HepG2 (cell line): ENCODE measurements around the gene KANSL1L. TPM values are rescaled to one million over a fixed set of nuclear protein-coding genes. Genes with fewer than 3 reads are reported as not detected.

Experiments
- ARNT ChIP-seq: fragments of 450-650 bp; IDR thresholded peaks from 2 replicates; pipeline ENCODE4 v1.6.1; 2017
- CBX5 ChIP-seq: sonication (generic); formaldehyde crosslinking; IDR thresholded peaks from 2 replicates; pipeline ENCODE4 v1.4.0; 2020; ENCODE audit warnings: missing genetic modification reagents, borderline replicate concordance
- FLYWCH1 ChIP-seq: sonication (generic); formaldehyde crosslinking; IDR thresholded peaks from 2 replicates; pipeline ENCODE4 v1.8.1; 2023; ENCODE audit warnings: mild to moderate bottlenecking, missing genetic modification reagents
- FOXM1 ChIP-seq: sonication (generic); formaldehyde crosslinking; IDR thresholded peaks from 2 replicates; pipeline ENCODE4 v1.5.0; 2020; ENCODE audit warnings: missing genetic modification reagents
- HNF4A ChIP-seq: sonication (generic); formaldehyde crosslinking; IDR thresholded peaks from 2 replicates; pipeline ENCODE4 v1.4.0; 2020; ENCODE audit warnings: missing genetic modification reagents
- JDP2 ChIP-seq: sonication (generic); formaldehyde crosslinking; IDR thresholded peaks from 2 replicates; pipeline ENCODE4 v1.8.1; 2022; ENCODE audit warnings: missing genetic modification reagents, borderline replicate concordance
- PAX8 ChIP-seq: sonication (generic); formaldehyde crosslinking; IDR thresholded peaks from 2 replicates; pipeline ENCODE4 v1.8.0; 2022; ENCODE audit warnings: mild to moderate bottlenecking, missing genetic modification reagents, borderline replicate concordance
- SCMH1 ChIP-seq: sonication (generic); formaldehyde crosslinking; IDR thresholded peaks from 2 replicates; pipeline ENCODE4 v1.9.0; 2021; ENCODE audit warnings: missing genetic modification reagents, mild to moderate bottlenecking, borderline replicate concordance
- SETDB1 ChIP-seq: sonication (generic); formaldehyde crosslinking; IDR thresholded peaks from 2 replicates; pipeline ENCODE4 v1.5.1; 2020; ENCODE audit warnings: missing genetic modification reagents, mild to moderate bottlenecking, borderline replicate concordance
- SOX5 ChIP-seq: IDR thresholded peaks from 2 replicates; pipeline ENCODE4 v1.6.1; 2016; ENCODE audit warnings: borderline replicate concordance
- polyA plus RNA-seq, 8 experiments: library from polyadenylated mRNA; depleted of rRNA in 3 of 8; stranded (reverse) in 7 of 8; unstranded in 1 of 8; fragments of >200 nt; fragmentation: Illumina TruSeq in 4 of 8; extraction: Trizol in 4 of 8; gene quantifications; 2 replicates each; pipeline versions ENCODE4 v1.2.1 to v1.2.3, GENCODE V29; 2011 to 2016; ENCODE audit warnings: low read depth in 4 of 8, missing spikeins in 1 of 8, mixed read lengths in 1 of 8; ENCODE audit not compliant: insufficient read depth in 1 of 8
- total RNA-seq, 5 experiments: library from RNA; depleted of rRNA; stranded (reverse); fragments of >200 nt; fragmentation: Illumina TruSeq; extraction: Trizol; gene quantifications; 2 replicates each; pipeline ENCODE4 v1.2.3, GENCODE V29; 2016; ENCODE audit warnings: low read depth in 1 of 5
- TF ChIP-seq, protein P1 (sequence below): sonication (generic); formaldehyde crosslinking; IDR thresholded peaks from 2 replicates; pipeline ENCODE4 v1.5.1; 2020; ENCODE audit warnings: mild to moderate bottlenecking, missing genetic modification reagents, borderline replicate concordance
- TF ChIP-seq, protein P2 (sequence below): IDR thresholded peaks from 2 replicates; pipeline ENCODE4 v1.4.0; 2020; ENCODE audit warnings: mild to moderate bottlenecking, missing genetic modification reagents

KANSL1L gene
- total and polyA plus RNA-seq, 2 of the 13 experiments (the other 11 are each of a cell fraction or from before 2014, with no cell fraction given): 5.4 to 10.3 TPM

DNA sequence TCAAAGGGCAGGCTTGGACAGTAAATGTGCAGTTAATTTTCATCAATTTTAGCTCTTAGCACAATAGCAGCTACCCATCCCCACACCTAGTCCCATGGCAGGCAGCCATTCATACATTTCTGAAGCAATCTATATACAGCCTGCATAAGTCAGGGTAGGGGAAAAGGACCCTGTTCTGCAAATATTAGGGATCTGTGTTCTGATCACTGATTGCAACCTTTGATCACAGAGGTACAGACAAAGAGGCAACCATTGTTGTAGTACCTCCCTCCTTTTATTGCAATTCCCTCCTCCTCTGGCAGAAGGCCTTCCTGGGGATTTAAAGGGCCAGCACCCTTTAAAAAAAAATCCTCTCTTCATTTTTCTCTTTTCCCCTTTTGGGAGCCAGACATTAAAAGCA lies 58.3 kb downstream of the KANSL1L start (continued):
- TF ChIP-seq, protein P1, sequence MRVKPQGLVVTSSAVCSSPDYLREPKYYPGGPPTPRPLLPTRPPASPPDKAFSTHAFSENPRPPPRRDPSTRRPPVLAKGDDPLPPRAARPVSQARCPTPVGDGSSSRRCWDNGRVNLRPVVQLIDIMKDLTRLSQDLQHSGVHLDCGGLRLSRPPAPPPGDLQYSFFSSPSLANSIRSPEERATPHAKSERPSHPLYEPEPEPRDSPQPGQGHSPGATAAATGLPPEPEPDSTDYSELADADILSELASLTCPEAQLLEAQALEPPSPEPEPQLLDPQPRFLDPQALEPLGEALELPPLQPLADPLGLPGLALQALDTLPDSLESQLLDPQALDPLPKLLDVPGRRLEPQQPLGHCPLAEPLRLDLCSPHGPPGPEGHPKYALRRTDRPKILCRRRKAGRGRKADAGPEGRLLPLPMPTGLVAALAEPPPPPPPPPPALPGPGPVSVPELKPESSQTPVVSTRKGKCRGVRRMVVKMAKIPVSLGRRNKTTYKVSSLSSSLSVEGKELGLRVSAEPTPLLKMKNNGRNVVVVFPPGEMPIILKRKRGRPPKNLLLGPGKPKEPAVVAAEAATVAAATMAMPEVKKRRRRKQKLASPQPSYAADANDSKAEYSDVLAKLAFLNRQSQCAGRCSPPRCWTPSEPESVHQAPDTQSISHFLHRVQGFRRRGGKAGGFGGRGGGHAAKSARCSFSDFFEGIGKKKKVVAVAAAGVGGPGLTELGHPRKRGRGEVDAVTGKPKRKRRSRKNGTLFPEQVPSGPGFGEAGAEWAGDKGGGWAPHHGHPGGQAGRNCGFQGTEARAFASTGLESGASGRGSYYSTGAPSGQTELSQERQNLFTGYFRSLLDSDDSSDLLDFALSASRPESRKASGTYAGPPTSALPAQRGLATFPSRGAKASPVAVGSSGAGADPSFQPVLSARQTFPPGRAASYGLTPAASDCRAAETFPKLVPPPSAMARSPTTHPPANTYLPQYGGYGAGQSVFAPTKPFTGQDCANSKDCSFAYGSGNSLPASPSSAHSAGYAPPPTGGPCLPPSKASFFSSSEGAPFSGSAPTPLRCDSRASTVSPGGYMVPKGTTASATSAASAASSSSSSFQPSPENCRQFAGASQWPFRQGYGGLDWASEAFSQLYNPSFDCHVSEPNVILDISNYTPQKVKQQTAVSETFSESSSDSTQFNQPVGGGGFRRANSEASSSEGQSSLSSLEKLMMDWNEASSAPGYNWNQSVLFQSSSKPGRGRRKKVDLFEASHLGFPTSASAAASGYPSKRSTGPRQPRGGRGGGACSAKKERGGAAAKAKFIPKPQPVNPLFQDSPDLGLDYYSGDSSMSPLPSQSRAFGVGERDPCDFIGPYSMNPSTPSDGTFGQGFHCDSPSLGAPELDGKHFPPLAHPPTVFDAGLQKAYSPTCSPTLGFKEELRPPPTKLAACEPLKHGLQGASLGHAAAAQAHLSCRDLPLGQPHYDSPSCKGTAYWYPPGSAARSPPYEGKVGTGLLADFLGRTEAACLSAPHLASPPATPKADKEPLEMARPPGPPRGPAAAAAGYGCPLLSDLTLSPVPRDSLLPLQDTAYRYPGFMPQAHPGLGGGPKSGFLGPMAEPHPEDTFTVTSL (CRISPR knock-in tag): no peak
- no peak for TF ChIP-seq JDP2
- TF ChIP-seq FLYWCH1 (CRISPR knock-in tag): no peak
- TF ChIP-seq, protein P2, sequence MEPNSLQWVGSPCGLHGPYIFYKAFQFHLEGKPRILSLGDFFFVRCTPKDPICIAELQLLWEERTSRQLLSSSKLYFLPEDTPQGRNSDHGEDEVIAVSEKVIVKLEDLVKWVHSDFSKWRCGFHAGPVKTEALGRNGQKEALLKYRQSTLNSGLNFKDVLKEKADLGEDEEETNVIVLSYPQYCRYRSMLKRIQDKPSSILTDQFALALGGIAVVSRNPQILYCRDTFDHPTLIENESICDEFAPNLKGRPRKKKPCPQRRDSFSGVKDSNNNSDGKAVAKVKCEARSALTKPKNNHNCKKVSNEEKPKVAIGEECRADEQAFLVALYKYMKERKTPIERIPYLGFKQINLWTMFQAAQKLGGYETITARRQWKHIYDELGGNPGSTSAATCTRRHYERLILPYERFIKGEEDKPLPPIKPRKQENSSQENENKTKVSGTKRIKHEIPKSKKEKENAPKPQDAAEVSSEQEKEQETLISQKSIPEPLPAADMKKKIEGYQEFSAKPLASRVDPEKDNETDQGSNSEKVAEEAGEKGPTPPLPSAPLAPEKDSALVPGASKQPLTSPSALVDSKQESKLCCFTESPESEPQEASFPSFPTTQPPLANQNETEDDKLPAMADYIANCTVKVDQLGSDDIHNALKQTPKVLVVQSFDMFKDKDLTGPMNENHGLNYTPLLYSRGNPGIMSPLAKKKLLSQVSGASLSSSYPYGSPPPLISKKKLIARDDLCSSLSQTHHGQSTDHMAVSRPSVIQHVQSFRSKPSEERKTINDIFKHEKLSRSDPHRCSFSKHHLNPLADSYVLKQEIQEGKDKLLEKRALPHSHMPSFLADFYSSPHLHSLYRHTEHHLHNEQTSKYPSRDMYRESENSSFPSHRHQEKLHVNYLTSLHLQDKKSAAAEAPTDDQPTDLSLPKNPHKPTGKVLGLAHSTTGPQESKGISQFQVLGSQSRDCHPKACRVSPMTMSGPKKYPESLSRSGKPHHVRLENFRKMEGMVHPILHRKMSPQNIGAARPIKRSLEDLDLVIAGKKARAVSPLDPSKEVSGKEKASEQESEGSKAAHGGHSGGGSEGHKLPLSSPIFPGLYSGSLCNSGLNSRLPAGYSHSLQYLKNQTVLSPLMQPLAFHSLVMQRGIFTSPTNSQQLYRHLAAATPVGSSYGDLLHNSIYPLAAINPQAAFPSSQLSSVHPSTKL: no peak
- no peak for TF ChIP-seq ARNT
- no peak for TF ChIP-seq PAX8 (CRISPR knock-in tag)
- TF ChIP-seq SCMH1 (CRISPR knock-in tag): no peak
- no peak for TF ChIP-seq CBX5
- peak; percentile 58 for TF ChIP-seq SOX5 (CRISPR knock-in tag)
- TF ChIP-seq HNF4A (CRISPR knock-in tag): 0 out of 2 replicates have a peak, but pooled peaks have one; percentile 28
- no peak for TF ChIP-seq FOXM1 (CRISPR knock-in tag)
- TF ChIP-seq SETDB1: no peak
